IMR-90 (cell line): ENCODE results near the gene GH1. TPM values are rescaled to one million over a fixed set of nuclear protein-coding genes. Genes with fewer than 3 reads are reported as not detected.

Experiments
- ATAC-seq: fragments of 200-7000 bp; cut with Tn5 transposase; 2 replicates; pipeline ENCODE4 v1.9.1; 2020; ENCODE audit warnings: low read depth, mild to moderate bottlenecking, moderate library complexity
- BruUV-seq: library from RNA; stranded (reverse); fragments of 400-500 nt; replicated peaks from 2 replicates; lab custom pipeline; 2021; lab: Mats Ljungman, UMichigan
- CTCF ChIA-PET: fragments of 300-600 bp; formaldehyde crosslinking; extraction: SDS; loops from one replicate; lab custom pipeline; 2021; ENCODE audit warnings: antibody characterized with exemption; lab: Yijun Ruan, JAX
- POLR2A ChIA-PET: fragments of 300-600 bp; sonication (Branson Sonifier 250); formaldehyde crosslinking; loops from one replicate; lab custom pipeline; 2022; ENCODE audit warnings: antibody characterized with exemption; ENCODE audit not compliant: unreplicated experiment; lab: Charles Lee
- DNase-seq: peaks from one replicate; pipeline ENCODE4 v3.0.0; 2013
- H2AFZ ChIP-seq: replicated peaks from 2 replicates; pipeline ENCODE3; 2013; ENCODE audit warnings: low read length, mild to moderate bottlenecking; ENCODE audit not compliant: poor library complexity
- H2AK5ac ChIP-seq: 2 replicates; pipeline ENCODE4 v1.6.1; 2013; ENCODE audit warnings: low read depth, low read length, inconsistent platforms
- H2AK9ac ChIP-seq: replicated peaks from 2 replicates; pipeline ENCODE3; 2013; ENCODE audit warnings: mild to moderate bottlenecking, low read depth, low read length, moderate library complexity; ENCODE audit not compliant: poor library complexity
- H2BK120ac ChIP-seq: 2 replicates; pipeline ENCODE4 v1.6.1; 2013; ENCODE audit warnings: low read depth, low read length, inconsistent platforms
- H2BK15ac ChIP-seq: 3 replicates; pipeline ENCODE4 v1.6.1; 2013; ENCODE audit warnings: low read depth, low read length, inconsistent platforms
- H2BK20ac ChIP-seq: 2 replicates; pipeline ENCODE4 v1.6.1; 2013; ENCODE audit warnings: low read depth, mild to moderate bottlenecking, inconsistent platforms, low read length, moderate library complexity
- H2BK5ac ChIP-seq: 2 replicates; pipeline ENCODE4 v1.6.1; 2013; ENCODE audit warnings: mild to moderate bottlenecking, low read depth, low read length, inconsistent platforms; ENCODE audit not compliant: poor library complexity, severe bottlenecking
- H3K14ac ChIP-seq: replicated peaks from 2 replicates; pipeline ENCODE4 v1.6.1; 2013; ENCODE audit warnings: low read depth, low read length, inconsistent platforms
- H3K18ac ChIP-seq: 2 replicates; pipeline ENCODE4 v1.6.1; 2013; ENCODE audit warnings: low read depth, low read length, control low read depth
- H3K23ac ChIP-seq: 2 replicates; pipeline ENCODE4 v1.6.1; 2013; ENCODE audit warnings: low read depth, low read length, inconsistent platforms
- H3K27ac ChIP-seq: 2 replicates; pipeline ENCODE4 v1.5.1; 2013; ENCODE audit warnings: mild to moderate bottlenecking, control low read depth, low read length; ENCODE audit not compliant: insufficient read depth
- H3K27me3 ChIP-seq: 2 replicates; pipeline ENCODE4 v1.6.1; 2013; ENCODE audit warnings: low read length; ENCODE audit not compliant: control insufficient read depth, insufficient read depth
- H3K36me3 ChIP-seq: 2 replicates; pipeline ENCODE4 v1.6.1; 2013; ENCODE audit warnings: low read length, mixed read lengths; ENCODE audit not compliant: control insufficient read depth, insufficient read depth
- H3K4ac ChIP-seq: 2 replicates; pipeline ENCODE4 v1.6.1; 2013; ENCODE audit warnings: low read depth, low read length, inconsistent platforms
- H3K4me1 ChIP-seq: 2 replicates; pipeline ENCODE4 v1.6.1; 2013; ENCODE audit warnings: low read length, mixed read lengths; ENCODE audit not compliant: control insufficient read depth, insufficient read depth
- H3K4me2 ChIP-seq: 2 replicates; pipeline ENCODE4 v1.6.1; 2013; ENCODE audit warnings: low read depth, mild to moderate bottlenecking, control low read depth, low read length, moderate library complexity
- H3K4me3 ChIP-seq: 2 replicates; pipeline ENCODE4 v1.5.1; 2013; ENCODE audit warnings: low read depth, mild to moderate bottlenecking, control low read depth, low read length, moderate library complexity; ENCODE audit not compliant: insufficient read depth
- H3K56ac ChIP-seq: 2 replicates; pipeline ENCODE4 v1.6.1; 2013; ENCODE audit warnings: low read length, inconsistent platforms; ENCODE audit not compliant: insufficient read depth; ENCODE audit errors: extremely low read depth
- H3K79me1 ChIP-seq, 2 experiments: 2 replicates each; pipeline ENCODE4 v1.6.1; 2013; ENCODE audit warnings: low read length in 2 of 2, inconsistent platforms in 1 of 2, low read depth in 1 of 2
- H3K9ac ChIP-seq: 2 replicates; pipeline ENCODE4 v1.6.1; 2013; ENCODE audit warnings: low read depth, low read length, control low read depth
- H3K9me1 ChIP-seq: 2 replicates; pipeline ENCODE4 v1.6.1; 2013; ENCODE audit warnings: low read length, inconsistent platforms; ENCODE audit not compliant: insufficient read depth
- H3K9me3 ChIP-seq: 2 replicates; pipeline ENCODE4 v1.6.1; 2013; ENCODE audit warnings: low read length; ENCODE audit not compliant: control insufficient read depth, insufficient read depth
- H4K20me1 ChIP-seq: 2 replicates; pipeline ENCODE4 v1.6.1; 2013; ENCODE audit warnings: low read length, inconsistent platforms; ENCODE audit not compliant: insufficient read depth
- H4K5ac ChIP-seq: 2 replicates; pipeline ENCODE4 v1.6.1; 2013; ENCODE audit warnings: mild to moderate bottlenecking, low read depth, low read length, control low read depth
- H4K8ac ChIP-seq, 2 experiments: 2 replicates each; pipeline ENCODE4 v1.6.1; 2013; ENCODE audit warnings: low read depth in 2 of 2, low read length in 2 of 2, control low read depth in 1 of 2, inconsistent platforms in 1 of 2
- H4K91ac ChIP-seq: 2 replicates; pipeline ENCODE4 v1.6.1; 2013; ENCODE audit warnings: low read depth, low read length, inconsistent platforms; ENCODE audit not compliant: insufficient read depth
- BHLHE40 ChIP-seq: fragments of 150-350 bp; IDR thresholded peaks from 2 replicates; pipeline ENCODE4 v1.6.1; 2016; ENCODE audit warnings: mild to moderate bottlenecking, low read depth, low read length
- CEBPB ChIP-seq: IDR thresholded peaks from 2 replicates; pipeline ENCODE4 v1.6.1; 2012; ENCODE audit warnings: low read depth, low read length, improper control_type of control experiment
- CHD1 ChIP-seq: IDR thresholded peaks from 2 replicates; pipeline ENCODE4 v1.6.1; 2012; ENCODE audit warnings: low read depth, low read length, improper control_type of control experiment
- CTCF ChIP-seq: conservative IDR thresholded peaks from 2 replicates; pipeline ENCODE4 v1.5.1; 2012; ENCODE audit warnings: mild to moderate bottlenecking, low read depth, low read length, improper control_type of control experiment
- ELK1 ChIP-seq: fragments of 150-350 bp; IDR thresholded peaks from 2 replicates; pipeline ENCODE4 v1.6.1; 2016; ENCODE audit warnings: low read depth, mild to moderate bottlenecking, low read length, moderate library complexity, borderline replicate concordance
- FOS ChIP-seq: fragments of 150-350 bp; IDR thresholded peaks from 2 replicates; pipeline ENCODE4 v1.6.1; 2016; ENCODE audit warnings: low read depth, low read length
- MAFK ChIP-seq: IDR thresholded peaks from 2 replicates; pipeline ENCODE4 v1.6.1; 2012; ENCODE audit warnings: low read depth, low read length, improper control_type of control experiment
- MAZ ChIP-seq: IDR thresholded peaks from 2 replicates; pipeline ENCODE4 v1.6.1; 2012; ENCODE audit warnings: low read depth, mild to moderate bottlenecking, low read length, improper control_type of control experiment, moderate library complexity, borderline replicate concordance
- MXI1 ChIP-seq: IDR thresholded peaks from 2 replicates; pipeline ENCODE4 v1.6.1; 2012; ENCODE audit warnings: low read depth, mild to moderate bottlenecking, low read length, moderate library complexity, borderline replicate concordance
- NFE2L2 ChIP-seq: fragments of 150-350 bp; IDR thresholded peaks from 2 replicates; pipeline ENCODE4 v1.6.1; 2016; ENCODE audit warnings: low read depth, mild to moderate bottlenecking, low read length
- POLR2A ChIP-seq: IDR thresholded peaks from 2 replicates; pipeline ENCODE4 v1.6.1; 2012; ENCODE audit warnings: mild to moderate bottlenecking, low read depth, low read length
- RAD21 ChIP-seq: IDR thresholded peaks from 2 replicates; pipeline ENCODE4 v1.6.1; 2012; ENCODE audit warnings: low read length, improper control_type of control experiment
- RCOR1 ChIP-seq: IDR thresholded peaks from 2 replicates; pipeline ENCODE4 v1.6.1; 2012; ENCODE audit warnings: mild to moderate bottlenecking, low read length, improper control_type of control experiment; ENCODE audit not compliant: insufficient replicate concordance
- RFX5 ChIP-seq: IDR thresholded peaks from 2 replicates; pipeline ENCODE4 v1.8.0; 2012; ENCODE audit warnings: low read depth, mild to moderate bottlenecking, low read length, moderate library complexity
- SMC3 ChIP-seq: fragments of 150-350 bp; IDR thresholded peaks from 2 replicates; pipeline ENCODE4 v1.6.1; 2016; ENCODE audit warnings: low read depth, mild to moderate bottlenecking, antibody characterized with exemption, low read length, moderate library complexity
- WGBS, 2 experiments: methylation state at CpG; one replicate each; pipeline versions ENCODE4 v1.1.5 to v1.1.7; 2013; ENCODE audit warnings: missing lambda C conversion rate in 2 of 2; ENCODE audit not compliant: insufficient read length in 1 of 2; ENCODE audit errors: extremely low coverage in 2 of 2; 5-methylcytosine and 5-hydroxymethylcytosine counted together
- dilution Hi-C: fragments of 300-500 bp; cut with HindIII; formaldehyde crosslinking; loops from one replicate; pipeline ENCODE4 v1.14.3; 2018; ENCODE audit warnings: low sequenced_read_pairs; ENCODE audit not compliant: unreplicated experiment
- in situ Hi-C: fragments of 300-500 bp; cut with MboI; formaldehyde crosslinking; loops from 3 replicates; pipeline ENCODE4 v1.14.3; 2019; ENCODE audit warnings: low sequenced_read_pairs, inconsistent platforms, mixed read lengths
- intact Hi-C: fragments of 100-400 bp; cut with micrococcal nuclease; formaldehyde crosslinking; loops from 2 replicates; pipeline ENCODE4 v1.10.0; 2022
- polyA plus RNA-seq, 3 experiments: library from polyadenylated mRNA; depleted of rRNA; stranded (reverse); fragments of >200 nt; gene quantifications; 2 replicates each; pipeline ENCODE4 v1.2.3, GENCODE V29; 2012; ENCODE audit warnings: low replicate concordance in 1 of 3
- total RNA-seq: library from RNA; depleted of rRNA; stranded (reverse); fragments of >200 nt; gene quantifications from 2 replicates; pipeline ENCODE4 v1.2.3, GENCODE V29; 2012
- TF ChIP-seq, protein P1 (sequence below): fragments of 150-350 bp; IDR thresholded peaks from 2 replicates; pipeline ENCODE4 v1.6.1; 2017; ENCODE audit warnings: mild to moderate bottlenecking, antibody characterized with exemption, low read length, low read depth

GH1 gene
- total and polyA plus RNA-seq, 2 of the 4 experiments (the other 2 are of a cell fraction): not detected

DNA sequence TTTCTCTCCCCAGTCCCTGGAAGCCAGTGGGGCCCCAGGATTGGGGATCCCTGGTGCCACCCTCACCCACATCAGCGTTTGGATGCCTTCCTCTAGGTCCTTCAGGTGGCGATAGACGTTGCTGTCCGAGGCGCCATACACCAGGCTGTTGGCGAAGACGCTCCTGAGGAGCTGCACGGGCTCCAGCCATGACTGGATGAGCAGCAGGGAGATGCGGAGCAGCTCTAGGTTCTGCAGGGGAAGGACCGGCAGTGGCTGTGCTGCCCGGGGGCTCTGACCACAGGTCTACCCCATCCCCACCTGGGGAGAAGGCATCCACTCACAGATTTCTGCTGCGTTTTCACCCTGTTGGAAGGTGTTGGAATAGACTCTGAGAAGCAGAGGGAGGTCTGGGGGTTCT is 37.9 kb downstream of the GH1 start:
- no TSS peak for BruUV-seq
- ChIA-PET CTCF (interaction anchor here (0.6 to 1.2 kb wide), 2 partner anchors 14 to 256 kb away, joined by 3 to 4 read pairs; no protein-coding TSS in a partner anchor), POLR2A (no interaction called here)
- Histone ChIP-seq H2BK120ac (no peak overlapping the region), H2BK5ac (no peak overlapping the region), H3K14ac (no peak overlapping the region), H3K23ac (no peak overlapping the region), H3K4me1 (no peaks in the 10 kb centered on the region), H3K79me1 (no peaks in the 10 kb centered on the region), H3K36me3 (no peaks in the 10 kb centered on the region), H2AK5ac (no peak overlapping the region), H3K9ac (no peak overlapping the region), H3K18ac (no peak overlapping the region), H3K9me1 (no peaks in the 10 kb centered on the region), H3K4ac (no peak overlapping the region), H2BK20ac (no peak overlapping the region), H4K5ac (no peak overlapping the region), H3K27ac (no peak overlapping the region), H2BK15ac (no peak overlapping the region), H3K4me3 (no peak overlapping the region), H3K56ac (no peak overlapping the region), H2AFZ (no peak overlapping the region), H4K8ac (no peak overlapping the region), H3K27me3 (peaks cover 28% of the 10 kb centered on the region), H4K20me1 (no peaks in the 10 kb centered on the region), H3K9me3 (no peaks in the 10 kb centered on the region), H2AK9ac (no peak overlapping the region), H4K91ac (no peak overlapping the region), H3K4me2 (no peak overlapping the region)
- in situ Hi-C loops (no loop called here), dilution Hi-C loops (no loop called here), intact Hi-C loops (no loop called here)
- WGBS, 2 experiments: 93% methylated on average over 3 of the region's 12 CpGs; no CpG with 5 or more reads in 1 of the 2 experiments
- no peak for ATAC-seq
- TF ChIP-seq CEBPB: no peak
- TF ChIP-seq MAZ: no peak
- no peak for TF ChIP-seq NFE2L2
- TF ChIP-seq BHLHE40: no peak
- TF ChIP-seq POLR2A: no peak
- TF ChIP-seq FOS: no peak
- no peak for TF ChIP-seq CTCF
- TF ChIP-seq ELK1: no peak
- TF ChIP-seq MXI1: no peak
- TF ChIP-seq RCOR1: no peak
- no peak for TF ChIP-seq MAFK
- TF ChIP-seq, protein P1, sequence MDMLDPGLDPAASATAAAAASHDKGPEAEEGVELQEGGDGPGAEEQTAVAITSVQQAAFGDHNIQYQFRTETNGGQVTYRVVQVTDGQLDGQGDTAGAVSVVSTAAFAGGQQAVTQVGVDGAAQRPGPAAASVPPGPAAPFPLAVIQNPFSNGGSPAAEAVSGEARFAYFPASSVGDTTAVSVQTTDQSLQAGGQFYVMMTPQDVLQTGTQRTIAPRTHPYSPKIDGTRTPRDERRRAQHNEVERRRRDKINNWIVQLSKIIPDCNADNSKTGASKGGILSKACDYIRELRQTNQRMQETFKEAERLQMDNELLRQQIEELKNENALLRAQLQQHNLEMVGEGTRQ: no peak
- no peak for TF ChIP-seq RAD21
- no peak for TF ChIP-seq RFX5
- TF ChIP-seq CHD1: no peak
- TF ChIP-seq SMC3: no peak
- DNase-seq: no peak
